Measurements from ENCODE around the gene BCR. TPM values are rescaled to one million over a fixed set of nuclear protein-coding genes. Genes with fewer than 3 reads are reported as not detected.
A peak's percentile ranks its signal among the peaks of the same experiment; 100 is the strongest.
"Not testable (repeated sequence)": the region's sequence is repeated elsewhere in the genome, so short reads cannot be mapped to it uniquely, and the experiment has no call there.

The BCR gene
- total RNA-seq, 3 donors from 2014 or later, result 43.6 to 56.0 (median 49.5) TPM

DNA sequence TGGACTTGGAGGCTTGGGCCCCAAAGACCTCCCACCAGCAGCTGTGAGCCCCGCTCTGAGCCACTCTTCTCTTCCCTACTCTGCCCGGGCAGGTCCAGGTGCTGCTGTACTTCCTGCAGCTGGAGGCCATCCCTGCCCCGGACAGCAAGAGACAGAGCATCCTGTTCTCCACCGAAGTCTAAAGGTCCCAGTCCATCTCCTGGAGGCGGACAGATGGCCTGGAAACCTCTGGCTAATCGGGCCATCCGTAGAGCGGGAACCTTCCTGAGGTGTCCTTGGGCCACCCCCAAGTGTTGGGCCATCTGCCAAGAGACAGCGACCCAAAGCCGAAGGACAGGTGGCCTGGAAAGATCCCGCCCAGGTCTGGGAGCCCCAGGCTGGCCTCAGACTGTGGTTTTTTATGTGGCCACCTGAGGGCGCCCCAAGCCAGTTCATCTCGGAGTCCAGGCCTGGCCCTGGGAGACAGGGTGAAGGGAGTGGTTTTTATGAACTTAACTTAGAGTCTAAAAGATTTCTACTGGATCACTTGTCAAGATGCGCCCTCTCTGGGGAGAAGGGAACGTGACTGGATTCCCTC, 135.1 kb downstream of the BCR start:
- TF ChIP-seq, protein P1, sequence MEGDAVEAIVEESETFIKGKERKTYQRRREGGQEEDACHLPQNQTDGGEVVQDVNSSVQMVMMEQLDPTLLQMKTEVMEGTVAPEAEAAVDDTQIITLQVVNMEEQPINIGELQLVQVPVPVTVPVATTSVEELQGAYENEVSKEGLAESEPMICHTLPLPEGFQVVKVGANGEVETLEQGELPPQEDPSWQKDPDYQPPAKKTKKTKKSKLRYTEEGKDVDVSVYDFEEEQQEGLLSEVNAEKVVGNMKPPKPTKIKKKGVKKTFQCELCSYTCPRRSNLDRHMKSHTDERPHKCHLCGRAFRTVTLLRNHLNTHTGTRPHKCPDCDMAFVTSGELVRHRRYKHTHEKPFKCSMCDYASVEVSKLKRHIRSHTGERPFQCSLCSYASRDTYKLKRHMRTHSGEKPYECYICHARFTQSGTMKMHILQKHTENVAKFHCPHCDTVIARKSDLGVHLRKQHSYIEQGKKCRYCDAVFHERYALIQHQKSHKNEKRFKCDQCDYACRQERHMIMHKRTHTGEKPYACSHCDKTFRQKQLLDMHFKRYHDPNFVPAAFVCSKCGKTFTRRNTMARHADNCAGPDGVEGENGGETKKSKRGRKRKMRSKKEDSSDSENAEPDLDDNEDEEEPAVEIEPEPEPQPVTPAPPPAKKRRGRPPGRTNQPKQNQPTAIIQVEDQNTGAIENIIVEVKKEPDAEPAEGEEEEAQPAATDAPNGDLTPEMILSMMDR (IDR thresholded peaks at IDR 0.05), result peak; percentile 79
- Histone ChIP-seq H3K9me3 (no peaks in the 10 kb centered on the region), H3K36me3 (ENCODE audit: low read depth) (no peaks in the 10 kb centered on the region), H3K4me1 (ENCODE audit: low read depth) (no peaks in the 10 kb centered on the region), H3K4me3 (no peak overlapping the region)
- ATAC-seq (peak; percentile 57), DNase-seq (peak; percentile 63 to 87 (median 81))
- intact Hi-C loops (cut with DNase I, micrococcal nuclease), result no loop called here

DNA sequence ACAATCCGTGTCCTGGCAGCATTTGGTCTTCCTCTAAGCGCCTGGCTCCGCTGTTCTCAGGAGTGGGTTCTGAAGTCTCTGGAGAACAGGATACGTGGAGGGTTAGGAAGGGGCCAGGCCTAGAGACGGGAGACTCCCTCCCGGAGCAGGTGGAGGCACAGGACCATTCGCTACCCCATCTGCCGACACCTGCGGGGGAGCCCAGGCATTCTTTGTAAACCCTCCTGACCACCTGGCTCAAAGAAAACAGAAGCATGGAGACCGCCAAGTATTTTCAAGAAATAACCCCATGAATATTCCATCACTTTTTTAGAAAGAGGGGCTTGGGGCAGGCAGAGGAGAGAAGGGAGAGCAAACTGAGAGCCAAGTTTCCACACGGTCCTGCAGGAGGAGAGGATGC, 136.3 kb downstream of the BCR start:
- H3K9me3 ChIP-seq; intact Hi-C loops (cut with DNase I, micrococcal nuclease); ATAC-seq: not testable (repeated sequence)

DNA sequence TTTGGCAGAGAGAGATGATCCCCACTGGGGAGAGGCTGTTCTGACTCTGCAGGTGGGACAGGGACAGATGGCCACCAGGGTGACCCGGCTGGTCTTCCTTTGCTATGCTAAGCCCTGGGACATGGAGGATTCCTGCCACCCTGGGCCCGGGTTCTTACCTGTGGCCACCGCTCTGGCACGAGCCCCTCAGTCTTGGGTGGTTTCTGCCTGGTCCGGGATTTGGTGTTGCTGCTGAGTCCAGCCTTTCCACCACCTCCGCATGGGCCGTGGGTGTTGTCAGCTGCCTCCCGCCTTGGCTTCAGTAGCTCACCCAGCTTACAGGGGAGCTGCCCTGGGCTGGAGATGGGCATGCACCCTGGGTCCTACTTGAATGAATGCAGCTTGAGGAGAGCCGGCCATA, 138.0 kb downstream of the BCR start:
- ATAC-seq; H3K36me3 ChIP-seq (ENCODE audit: low read depth); H3K4me3 ChIP-seq; DNase-seq; H3K9me3 ChIP-seq; intact Hi-C loops (cut with DNase I, micrococcal nuclease); H3K4me1 ChIP-seq (ENCODE audit: low read depth): not testable (repeated sequence)

More for the DNA sequence above, 136.3 kb downstream of the BCR start:
- not testable (repeated sequence) for H3K4me1 ChIP-seq (ENCODE audit: low read depth); H3K36me3 ChIP-seq (ENCODE audit: low read depth); DNase-seq; H3K4me3 ChIP-seq

DNA sequence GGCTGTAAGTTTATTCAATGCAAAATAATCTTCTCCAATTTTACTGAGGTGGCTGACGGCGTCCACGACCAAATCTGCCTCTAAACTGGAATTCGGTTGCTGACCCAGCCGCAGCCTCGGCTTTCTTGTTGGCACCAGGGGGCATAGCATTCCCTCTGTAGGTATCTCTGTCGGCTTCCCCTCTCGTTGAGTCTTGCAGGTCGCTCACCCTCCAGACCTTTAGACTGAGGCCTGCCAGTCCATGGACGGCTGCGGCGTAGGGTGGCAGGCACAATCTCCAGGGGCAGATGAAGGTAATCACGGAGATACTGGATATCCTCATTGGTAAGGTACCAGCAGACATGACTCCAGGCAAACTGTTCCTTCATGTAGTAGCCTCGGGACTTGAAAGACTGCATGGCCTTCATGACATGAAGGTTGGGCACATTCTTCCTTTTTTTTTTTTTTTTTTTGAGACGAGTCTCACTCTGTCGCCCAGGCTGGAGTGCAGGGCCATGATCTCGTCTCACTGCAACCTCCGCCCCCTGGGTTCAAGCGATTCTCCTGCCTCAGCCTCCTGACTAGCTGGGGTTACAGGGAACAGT, 142.3 kb downstream of the BCR start:
- not testable (repeated sequence) for DNase-seq; ATAC-seq; H3K4me3 ChIP-seq; H3K9me3 ChIP-seq; H3K36me3 ChIP-seq (ENCODE audit: low read depth); H3K4me1 ChIP-seq (ENCODE audit: low read depth)
- intact Hi-C loops (cut with DNase I, micrococcal nuclease), result loop anchor here in 1 of 2 donors (10.0 kb wide), 1 partner anchor 52 kb away; no protein-coding TSS in a partner anchor

DNA sequence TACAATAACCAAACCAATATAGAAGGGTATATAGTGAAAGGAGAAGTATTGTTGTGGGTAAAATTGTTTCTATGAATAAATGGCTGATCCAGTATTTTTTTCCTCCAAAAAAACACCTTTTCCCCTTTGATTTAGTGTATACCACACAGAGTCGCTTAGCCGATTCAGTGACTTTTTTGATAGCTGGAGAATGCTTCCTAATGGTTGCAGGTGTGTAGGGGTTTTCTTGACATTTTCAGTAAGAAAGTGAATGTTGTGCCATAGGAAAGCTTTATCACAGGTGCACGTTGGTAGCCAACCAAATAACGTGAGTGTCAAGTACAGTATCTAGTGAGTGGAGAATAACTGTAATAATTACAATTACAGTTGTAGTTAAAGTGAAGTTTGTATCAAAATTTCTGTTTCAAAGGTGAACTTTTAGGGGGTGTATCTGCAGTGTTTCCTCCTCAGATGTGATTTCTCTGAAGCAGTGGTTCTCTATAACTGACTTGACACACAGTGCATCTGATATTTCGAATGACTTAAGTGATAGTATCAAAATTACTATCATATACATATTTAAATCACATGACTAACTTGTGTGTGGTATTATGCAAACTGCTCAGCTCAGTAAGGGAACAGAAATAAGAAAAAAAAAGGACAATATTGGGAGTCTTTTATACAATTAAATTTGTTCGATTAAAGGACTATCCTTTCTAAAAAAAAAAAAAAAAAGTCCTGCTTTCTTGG, 143.8 kb downstream of the BCR start:
- H3K36me3 ChIP-seq (ENCODE audit: low read depth); H3K4me3 ChIP-seq; ATAC-seq; DNase-seq; H3K9me3 ChIP-seq; H3K4me1 ChIP-seq (ENCODE audit: low read depth): not testable (repeated sequence)
- intact Hi-C loops (cut with DNase I, micrococcal nuclease), result loop anchor here in 1 of 2 donors (10.0 kb wide), 1 partner anchor 51 kb away; no protein-coding TSS in a partner anchor

DNA sequence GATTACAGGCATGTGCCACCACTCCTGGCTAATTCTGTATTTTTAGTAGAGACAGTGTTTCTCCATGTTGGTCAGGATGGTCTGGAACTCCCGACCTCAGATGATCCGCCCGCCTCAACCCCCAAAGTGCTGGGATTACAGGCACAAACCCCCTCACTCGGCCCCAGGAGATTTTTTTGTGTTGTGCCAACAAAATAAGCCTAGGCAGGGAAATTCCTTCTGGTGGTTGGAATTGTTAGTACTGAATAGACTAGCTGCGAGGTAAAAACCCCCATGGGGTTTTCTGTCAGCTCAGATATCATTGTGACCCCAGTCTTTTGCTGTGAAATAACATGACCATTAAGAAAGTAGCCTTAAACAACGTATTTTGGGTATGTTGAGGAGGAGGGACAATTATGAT, 144.9 kb downstream of the BCR start:
- Histone ChIP-seq H3K4me1 (ENCODE audit: low read depth) (no peaks in the 10 kb centered on the region), H3K4me3 (no peak overlapping the region), H3K36me3 (ENCODE audit: low read depth) (no peaks in the 10 kb centered on the region), H3K9me3 (no peaks in the 10 kb centered on the region)
- TF ChIP-seq, protein P1 (IDR thresholded peaks at IDR 0.05), result no peak
- intact Hi-C loops (cut with DNase I, micrococcal nuclease), result loop anchor here in 1 of 2 donors (10.0 kb wide), 1 partner anchor 50 kb away; no protein-coding TSS in a partner anchor
- ATAC-seq (no peak), DNase-seq (no peak)

DNA sequence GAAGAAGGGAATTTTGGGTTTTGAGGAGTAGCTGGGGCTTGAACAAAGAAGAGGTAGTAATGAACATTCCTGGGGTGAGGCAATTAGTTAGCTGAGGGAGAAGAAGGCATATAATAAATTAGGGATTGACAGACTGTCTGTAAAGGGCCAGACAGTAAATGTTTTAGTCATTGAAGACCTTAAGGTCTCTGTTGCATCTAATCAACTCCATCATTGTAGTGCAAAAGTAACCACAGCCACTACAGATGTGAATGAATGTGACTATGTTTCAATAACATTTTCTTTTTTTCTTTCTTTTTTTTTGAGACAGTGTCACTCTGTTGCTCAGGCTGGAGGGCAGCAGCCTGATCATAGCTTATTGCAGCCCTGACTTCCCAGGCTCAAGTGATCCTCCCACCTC, 153.5 kb downstream of the BCR start:
- H3K4me1 ChIP-seq (ENCODE audit: low read depth); DNase-seq; intact Hi-C loops (cut with DNase I, micrococcal nuclease); H3K4me3 ChIP-seq; H3K9me3 ChIP-seq; ATAC-seq; H3K36me3 ChIP-seq (ENCODE audit: low read depth): not testable (repeated sequence)

DNA sequence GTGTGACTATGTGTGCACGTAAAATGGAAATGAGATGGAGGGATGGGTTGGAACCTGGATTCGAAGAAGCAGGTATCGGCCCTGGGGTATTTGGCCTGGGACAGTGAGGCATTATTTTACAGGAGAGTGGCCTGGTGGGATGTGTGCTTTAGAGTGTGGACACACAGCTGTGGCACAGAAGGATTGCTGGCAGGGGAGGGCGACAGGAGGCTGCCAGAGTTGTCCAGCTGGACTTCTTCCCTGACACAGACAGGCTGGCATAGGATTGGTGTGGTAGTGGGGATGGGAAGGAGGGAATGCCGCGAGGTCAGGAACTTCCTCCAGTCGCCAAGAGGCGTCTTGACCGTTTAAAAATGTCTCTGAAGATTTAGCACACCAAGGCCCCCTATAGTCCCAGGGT, 157.4 kb downstream of the BCR start:
- H3K9me3 ChIP-seq; H3K36me3 ChIP-seq (ENCODE audit: low read depth); DNase-seq; H3K4me3 ChIP-seq; H3K4me1 ChIP-seq (ENCODE audit: low read depth); intact Hi-C loops (cut with DNase I, micrococcal nuclease); ATAC-seq: not testable (repeated sequence)

DNA sequence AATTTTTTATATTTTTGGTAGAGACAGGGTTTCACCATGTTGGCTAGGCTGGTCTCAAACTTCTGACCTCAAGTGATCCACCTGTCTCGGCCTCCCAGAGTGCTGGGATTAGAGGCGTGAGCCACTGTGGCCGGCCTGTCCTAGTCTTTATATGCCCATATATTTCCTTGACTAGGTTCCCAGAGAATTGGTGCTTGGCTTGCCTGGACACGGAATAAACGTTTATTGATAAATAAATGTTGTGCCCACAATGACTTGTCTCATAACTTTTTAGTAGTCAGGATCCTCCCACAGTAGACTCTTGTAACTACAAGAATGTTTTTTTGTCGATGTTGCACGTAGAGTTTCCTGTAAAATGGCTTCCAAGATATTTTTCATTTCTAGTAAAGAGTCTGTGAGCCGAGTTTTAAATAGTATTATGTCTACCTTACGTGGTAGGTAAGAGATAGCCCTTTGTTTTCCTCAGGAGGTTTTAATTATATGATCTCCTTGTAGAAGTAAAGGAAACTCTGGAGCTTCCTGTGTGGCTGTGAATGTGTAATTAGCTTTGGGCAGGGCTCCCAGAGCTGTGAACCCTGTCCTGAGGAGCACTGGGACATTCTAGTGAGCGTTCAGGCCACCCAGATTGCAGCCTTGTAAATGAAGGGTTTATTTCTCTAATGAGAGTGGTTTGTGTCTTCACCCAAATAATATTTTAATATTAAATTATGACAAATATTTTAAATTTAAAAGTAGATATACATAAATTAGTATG, 161.8 kb downstream of the BCR start:
- intact Hi-C loops (cut with DNase I, micrococcal nuclease), result not testable (repeated sequence)

More for the DNA sequence above, 161.8 kb downstream of the BCR start:
- H3K36me3 ChIP-seq (ENCODE audit: low read depth); H3K4me1 ChIP-seq (ENCODE audit: low read depth); H3K4me3 ChIP-seq; H3K9me3 ChIP-seq: not testable (repeated sequence)
- peak; percentile 92 for ATAC-seq
- peak in 2 of 3 donors; percentile 29 to 31 for DNase-seq

Data from mucosa of descending colon (tissue), 3 donors.